Immature natural killer cell (primary cell): Measurements from ENCODE around the gene NTRK2. TPM values are rescaled to one million over a fixed set of nuclear protein-coding genes. Genes with fewer than 3 reads are reported as not detected.

Source experiments
- DNase-seq, 3 donors: peaks; one replicate each; pipeline ENCODE4 v3.0.0; 2022; ENCODE audit warnings: mixed read lengths in 1 of 3
- H3K27ac Mint-ChIP-seq, 6 donors: one replicate each; pipeline ENCODE4 v1.8.0; 2020; ENCODE audit warnings: mixed read lengths in 6 of 6, mild to moderate bottlenecking in 5 of 6, inconsistent platforms in 4 of 6, moderate library complexity in 3 of 6
- H3K27me3 Mint-ChIP-seq, 3 donors: one replicate each; pipeline ENCODE4 v1.8.0; 2020 to 2021; ENCODE audit warnings: low read depth in 3 of 3, mild to moderate bottlenecking in 3 of 3, mixed read lengths in 3 of 3, moderate library complexity in 3 of 3, inconsistent platforms in 1 of 3
- H3K36me3 Mint-ChIP-seq, 3 donors: one replicate each; pipeline ENCODE4 v1.8.0; 2020; ENCODE audit warnings: mixed read lengths in 3 of 3, inconsistent platforms in 2 of 3, mild to moderate bottlenecking in 2 of 3
- H3K4me1 Mint-ChIP-seq, 2 donors: one replicate each; pipeline ENCODE4 v1.8.0; 2020; ENCODE audit warnings: inconsistent platforms in 2 of 2, mild to moderate bottlenecking in 2 of 2, mixed read lengths in 2 of 2, moderate library complexity in 1 of 2
- H3K4me3 Mint-ChIP-seq, 5 donors: one replicate each; pipeline ENCODE4 v1.8.0; 2020; ENCODE audit warnings: mild to moderate bottlenecking in 5 of 5, mixed read lengths in 5 of 5, inconsistent platforms in 3 of 5, moderate library complexity in 3 of 5
- H3K9me3 Mint-ChIP-seq, 6 donors: one replicate each; pipeline ENCODE4 v1.8.0; 2020; ENCODE audit warnings: mild to moderate bottlenecking in 6 of 6, mixed read lengths in 6 of 6, inconsistent platforms in 4 of 6, moderate library complexity in 3 of 6
- polyA plus RNA-seq, 3 donors: library from polyadenylated mRNA; unstranded; fragments of 300-500 nt; fragmentation: Illumina TruSeq; gene quantifications; one replicate each; pipeline ENCODE4 v1.2.3, GENCODE V29; 2021

NTRK2 gene
- polyA plus RNA-seq, 3 donors from 2014 or later = not detected

- Mint-ChIP-seq H3K4me3 (no peak overlapping the region), H3K27ac (no peak overlapping the region)
Measured at GRCh38 chr9:84983749-84984148, 314.2 kb downstream of the NTRK2 start.

GRCh38 chr9:84988621-84989020 is 319.1 kb downstream of the NTRK2 start:
- no peaks in the 10 kb centered on the region for H3K4me1 Mint-ChIP-seq
- peaks cover 0 to 1% (median 0%) of the 10 kb centered on the region in 6 donors for H3K9me3 Mint-ChIP-seq
- no peaks in the 10 kb centered on the region for H3K36me3 Mint-ChIP-seq
- no peak overlapping the region for H3K27ac Mint-ChIP-seq
- no peak for DNase-seq
- no peak overlapping the region for H3K4me3 Mint-ChIP-seq
- peaks cover 4 to 24% (median 6%) of the 10 kb centered on the region in 3 donors for H3K27me3 Mint-ChIP-seq

More at GRCh38 chr9:84983749-84984148, 314.2 kb downstream of the NTRK2 start:
- DNase-seq = no peak
- no peaks in the 10 kb centered on the region for H3K4me1 Mint-ChIP-seq
- H3K9me3 Mint-ChIP-seq = peaks cover 0 to 4% (median 0%) of the 10 kb centered on the region in 6 donors
- H3K36me3 Mint-ChIP-seq = no peaks in the 10 kb centered on the region
- peaks cover 0 to 20% (median 1%) of the 10 kb centered on the region in 3 donors for H3K27me3 Mint-ChIP-seq

GRCh38 chr9:84990416-84990815 is 320.9 kb downstream of the NTRK2 start:
- no peak for DNase-seq
- Mint-ChIP-seq H3K4me3 (no peak overlapping the region), H3K27me3 (peaks cover 4 to 22% (median 6%) of the 10 kb centered on the region in 3 donors), H3K36me3 (no peaks in the 10 kb centered on the region), H3K27ac (no peak overlapping the region), H3K4me1 (no peaks in the 10 kb centered on the region), H3K9me3 (peaks cover 0 to 1% (median 0%) of the 10 kb centered on the region in 6 donors)

- DNase-seq = no peak
- H3K27me3 Mint-ChIP-seq = peaks cover 4 to 22% (median 6%) of the 10 kb centered on the region in 3 donors
- peaks cover 0 to 1% (median 0%) of the 10 kb centered on the region in 6 donors for H3K9me3 Mint-ChIP-seq
- H3K4me1 Mint-ChIP-seq = no peaks in the 10 kb centered on the region
- H3K36me3 Mint-ChIP-seq = no peaks in the 10 kb centered on the region
- H3K27ac Mint-ChIP-seq = no peak overlapping the region
- H3K4me3 Mint-ChIP-seq = no peak overlapping the region
Measured at GRCh38 chr9:84990850-84991513, 321.5 kb downstream of the NTRK2 start.

GRCh38 chr9:84991514-84991870 is 322.0 kb downstream of the NTRK2 start:
- Mint-ChIP-seq H3K4me3 (no peak overlapping the region), H3K27me3 (peaks cover 4 to 22% (median 6%) of the 10 kb centered on the region in 3 donors), H3K9me3 (peaks cover 0 to 1% (median 0%) of the 10 kb centered on the region in 6 donors), H3K27ac (no peak overlapping the region), H3K36me3 (no peaks in the 10 kb centered on the region), H3K4me1 (no peaks in the 10 kb centered on the region)
- DNase-seq = no peak

- Mint-ChIP-seq H3K36me3 (no peaks in the 10 kb centered on the region), H3K27ac (no peak overlapping the region), H3K27me3 (peaks cover 4 to 18% (median 6%) of the 10 kb centered on the region in 3 donors), H3K4me3 (no peak overlapping the region), H3K4me1 (no peaks in the 10 kb centered on the region), H3K9me3 (peaks cover 0 to 1% (median 0%) of the 10 kb centered on the region in 6 donors)
- no peak for DNase-seq
Measured at GRCh38 chr9:84992381-84992780, 322.9 kb downstream of the NTRK2 start.

- Mint-ChIP-seq H3K4me1 (no peaks in the 10 kb centered on the region), H3K27ac (no peak overlapping the region), H3K36me3 (no peaks in the 10 kb centered on the region), H3K9me3 (peaks cover 0 to 1% (median 0%) of the 10 kb centered on the region in 6 donors), H3K27me3 (peaks cover 4 to 14% (median 6%) of the 10 kb centered on the region in 3 donors), H3K4me3 (no peak overlapping the region)
- no peak for DNase-seq
Measured at GRCh38 chr9:84993105-84993504, 323.6 kb downstream of the NTRK2 start.

- Mint-ChIP-seq H3K4me1 (no peaks in the 10 kb centered on the region), H3K27ac (no peak overlapping the region), H3K4me3 (no peak overlapping the region), H3K36me3 (no peaks in the 10 kb centered on the region), H3K27me3 (peaks cover 3 to 15% (median 5%) of the 10 kb centered on the region in 3 donors), H3K9me3 (no peaks in the 10 kb centered on the region)
- no peak for DNase-seq
Measured at GRCh38 chr9:84996029-84996428, 326.5 kb downstream of the NTRK2 start.

GRCh38 chr9:84996716-84997115 is 327.2 kb downstream of the NTRK2 start:
- Mint-ChIP-seq H3K27ac (no peak overlapping the region), H3K4me3 (no peak overlapping the region), H3K4me1 (no peaks in the 10 kb centered on the region), H3K36me3 (no peaks in the 10 kb centered on the region), H3K27me3 (peaks cover 0 to 15% (median 2%) of the 10 kb centered on the region in 3 donors), H3K9me3 (no peaks in the 10 kb centered on the region)
- DNase-seq = no peak

- Mint-ChIP-seq H3K4me3 (no peak overlapping the region), H3K36me3 (no peaks in the 10 kb centered on the region), H3K4me1 (no peaks in the 10 kb centered on the region), H3K27me3 (peaks cover 0 to 13% (median 4%) of the 10 kb centered on the region in 3 donors), H3K9me3 (no peaks in the 10 kb centered on the region), H3K27ac (no peak overlapping the region)
- no peak for DNase-seq
Measured at GRCh38 chr9:84997472-84997871, 327.9 kb downstream of the NTRK2 start.

GRCh38 chr9:84998639-84999038 is 329.1 kb downstream of the NTRK2 start:
- H3K4me1 Mint-ChIP-seq = no peaks in the 10 kb centered on the region
- no peak for DNase-seq
- peaks cover 0 to 5% (median 4%) of the 10 kb centered on the region in 3 donors for H3K27me3 Mint-ChIP-seq
- no peak overlapping the region for H3K27ac Mint-ChIP-seq
- no peaks in the 10 kb centered on the region for H3K9me3 Mint-ChIP-seq
- no peak overlapping the region for H3K4me3 Mint-ChIP-seq
- no peaks in the 10 kb centered on the region for H3K36me3 Mint-ChIP-seq

- Mint-ChIP-seq H3K27me3 (peaks cover 0 to 4% (median 4%) of the 10 kb centered on the region in 3 donors), H3K27ac (no peak overlapping the region), H3K36me3 (no peaks in the 10 kb centered on the region), H3K9me3 (no peaks in the 10 kb centered on the region), H3K4me3 (no peak overlapping the region), H3K4me1 (no peaks in the 10 kb centered on the region)
- DNase-seq = no peak
Measured at GRCh38 chr9:84999788-85000187, 330.3 kb downstream of the NTRK2 start.

GRCh38 chr9:85001925-85002324 is 332.4 kb downstream of the NTRK2 start:
- H3K27ac Mint-ChIP-seq = no peak overlapping the region
- DNase-seq = no peak

GRCh38 chr9:85004818-85005413 is 335.4 kb downstream of the NTRK2 start:
- Mint-ChIP-seq H3K4me1 (no peaks in the 10 kb centered on the region), H3K9me3 (peaks cover 0 to 1% (median 0%) of the 10 kb centered on the region in 6 donors), H3K27ac (no peak overlapping the region), H3K27me3 (peaks cover 0 to 7% (median under 1%) of the 10 kb centered on the region in 3 donors), H3K4me3 (no peak overlapping the region), H3K36me3 (no peaks in the 10 kb centered on the region)
- no peak for DNase-seq

More at GRCh38 chr9:85001925-85002324, 332.4 kb downstream of the NTRK2 start:
- Mint-ChIP-seq H3K4me3 (no peak overlapping the region), H3K4me1 (no peaks in the 10 kb centered on the region), H3K9me3 (no peaks in the 10 kb centered on the region), H3K36me3 (no peaks in the 10 kb centered on the region), H3K27me3 (peaks cover 0 to 5% (median 4%) of the 10 kb centered on the region in 3 donors)
